GM18508 (cell line): Measurements from ENCODE around the gene MYOZ2.

Experiments
- ATAC-seq: cut with Tn5 transposase; IDR thresholded peaks from one replicate; pipeline ENCODE4 v1.9.1; 2021; ENCODE audit warnings: moderate number of reproducible peaks; ENCODE audit not compliant: insufficient read depth, unreplicated experiment

The MYOZ2 gene

GRCh38 chr4:119233191-119233590, 97.6 kb downstream of the MYOZ2 start:
- no peak for ATAC-seq

- ATAC-seq, result no peak
Measured at GRCh38 chr4:119233750-119234149, 98.1 kb downstream of the MYOZ2 start.

GRCh38 chr4:119237201-119237600, 101.6 kb downstream of the MYOZ2 start:
- no peak for ATAC-seq
